Osteoblast (primary cell): ENCODE measurements around the gene DYRK1A. TPM values are rescaled to one million over a fixed set of nuclear protein-coding genes. Genes with fewer than 3 reads are reported as not detected.

ENCODE experiments used
- DNase-seq: peaks from one replicate; pipeline ENCODE4 v3.0.0; 2011; ENCODE audit warnings: low spot score, mixed read lengths; ENCODE audit not compliant: insufficient read length; ENCODE audit errors: missing footprints
- H2AFZ ChIP-seq: 2 replicates; pipeline ENCODE4 v1.6.0; 2011; ENCODE audit warnings: mild to moderate bottlenecking, low read length
- H3K27ac ChIP-seq: 2 replicates; pipeline ENCODE4 v1.5.1; 2011; ENCODE audit warnings: mild to moderate bottlenecking, low read depth, low read length, moderate library complexity
- H3K27me3 ChIP-seq: 2 replicates; pipeline ENCODE4 v1.6.0; 2012; ENCODE audit warnings: mild to moderate bottlenecking, control low read depth, inconsistent platforms, low read length, moderate library complexity; ENCODE audit not compliant: insufficient read depth
- H3K36me3 ChIP-seq: 2 replicates; pipeline ENCODE4 v1.5.1; 2011; ENCODE audit warnings: mild to moderate bottlenecking, low read length, control low read depth, moderate library complexity; ENCODE audit not compliant: insufficient read depth
- H3K4me1 ChIP-seq: 2 replicates; pipeline ENCODE4 v1.5.1; 2011; ENCODE audit warnings: mild to moderate bottlenecking, low read length, control low read depth, moderate library complexity; ENCODE audit not compliant: insufficient read depth
- H3K4me2 ChIP-seq: 2 replicates; pipeline ENCODE4 v1.6.0; 2011; ENCODE audit warnings: mild to moderate bottlenecking, low read length; ENCODE audit not compliant: insufficient read depth
- H3K4me3 ChIP-seq: fragments of 200-600 bp; sonication (generic); 3 replicates; pipeline ENCODE4 v1.5.1; 2012; ENCODE audit warnings: mild to moderate bottlenecking, low read length, inconsistent platforms; ENCODE audit not compliant: insufficient read depth
- H3K79me2 ChIP-seq: 2 replicates; pipeline ENCODE4 v1.6.0; 2012; ENCODE audit warnings: mild to moderate bottlenecking, low read length, control low read depth, inconsistent platforms; ENCODE audit not compliant: insufficient read depth
- H3K9me3 ChIP-seq: 2 replicates; pipeline ENCODE4 v1.5.1; 2011; ENCODE audit warnings: low read depth, low read length, control low read depth
- H4K20me1 ChIP-seq: 2 replicates; pipeline ENCODE4 v1.6.0; 2012; ENCODE audit warnings: mild to moderate bottlenecking, low read length, control low read depth; ENCODE audit not compliant: insufficient read depth
- CTCF ChIP-seq: IDR thresholded peaks from 2 replicates; pipeline ENCODE4 v1.5.1; 2011; ENCODE audit warnings: mild to moderate bottlenecking, low read depth, low read length, moderate library complexity; ENCODE audit errors: extremely low read depth
- total RNA-seq: library from RNA; depleted of rRNA; stranded (reverse); fragments of >200 nt; gene quantifications from 2 replicates; pipeline ENCODE4 v1.2.3, GENCODE V29; 2012

The DYRK1A gene
- total RNA-seq, 1 donor, result 99.2 TPM

GRCh38 chr21:37396855-37397254, 30.3 kb downstream of the DYRK1A start:
- no peaks in the 10 kb centered on the region for H3K27me3 ChIP-seq
- no peak for TF ChIP-seq CTCF
- H3K27ac ChIP-seq, result no peak overlapping the region
- H3K4me3 ChIP-seq, result no peak overlapping the region
- DNase-seq, result no peak
- H3K4me1 ChIP-seq, result no peaks in the 10 kb centered on the region
- no peak overlapping the region for H2AFZ ChIP-seq
- H3K36me3 ChIP-seq, result no peaks in the 10 kb centered on the region
- peaks cover 69% of the 10 kb centered on the region for H4K20me1 ChIP-seq
- no peaks in the 10 kb centered on the region for H3K9me3 ChIP-seq
- peaks cover 99% of the 10 kb centered on the region for H3K79me2 ChIP-seq
- no peak overlapping the region for H3K4me2 ChIP-seq

- peaks cover 56% of the 10 kb centered on the region for H4K20me1 ChIP-seq
- H3K27ac ChIP-seq, result no peak overlapping the region
- no peaks in the 10 kb centered on the region for H3K27me3 ChIP-seq
- no peak overlapping the region for H3K4me2 ChIP-seq
- no peaks in the 10 kb centered on the region for H3K9me3 ChIP-seq
- H3K4me3 ChIP-seq, result no peak overlapping the region
- no peaks in the 10 kb centered on the region for H3K36me3 ChIP-seq
- no peak for DNase-seq
- no peak overlapping the region for H2AFZ ChIP-seq
- H3K79me2 ChIP-seq, result peaks cover 99% of the 10 kb centered on the region
- no peak for TF ChIP-seq CTCF
- H3K4me1 ChIP-seq, result no peaks in the 10 kb centered on the region
These were observed 32.1 kb downstream of the DYRK1A start for GRCh38 chr21:37398697-37399096.

- Histone ChIP-seq H4K20me1 (peaks cover 59% of the 10 kb centered on the region), H3K36me3 (no peaks in the 10 kb centered on the region), H3K79me2 (peaks cover 98% of the 10 kb centered on the region), H3K27ac (no peak overlapping the region), H2AFZ (no peak overlapping the region), H3K27me3 (no peaks in the 10 kb centered on the region), H3K4me3 (no peak overlapping the region), H3K4me2 (no peak overlapping the region), H3K9me3 (no peaks in the 10 kb centered on the region), H3K4me1 (peaks cover 6% of the 10 kb centered on the region)
- TF ChIP-seq CTCF, result no peak
- peak; percentile 31 for DNase-seq
These were observed 35.8 kb downstream of the DYRK1A start for GRCh38 chr21:37402251-37402867.

GRCh38 chr21:37405629-37406028, 39.1 kb downstream of the DYRK1A start:
- Histone ChIP-seq H3K27ac (no peak overlapping the region), H2AFZ (no peak overlapping the region), H3K4me1 (peaks cover 22% of the 10 kb centered on the region), H3K4me2 (no peak overlapping the region), H3K36me3 (no peaks in the 10 kb centered on the region), H4K20me1 (peaks cover 52% of the 10 kb centered on the region), H3K9me3 (no peaks in the 10 kb centered on the region), H3K27me3 (no peaks in the 10 kb centered on the region), H3K4me3 (no peak overlapping the region), H3K79me2 (peaks cover 98% of the 10 kb centered on the region)
- no peak for TF ChIP-seq CTCF
- no peak for DNase-seq
